B cell (primary cell): Measurements from ENCODE around the gene ZNF277. TPM values are rescaled to one million over a fixed set of nuclear protein-coding genes. Genes with fewer than 3 reads are reported as not detected.

Source experiments
- ATAC-seq: fragments of 200-7000 bp; cut with Tn5 transposase; one replicate; pipeline ENCODE4 v1.10.0; 2021; ENCODE audit warnings: low read depth, mild to moderate bottlenecking, moderate number of reproducible peaks, moderate library complexity
- CTCF ChIA-PET: fragments of 350-600 bp; sonication (Branson Sonifier 250); formaldehyde crosslinking; loops from one replicate; lab custom pipeline; 2021; ENCODE audit warnings: antibody characterized with exemption, inconsistent platforms; lab: Charles Lee
- POLR2A ChIA-PET: fragments of 350-600 bp; sonication (Branson Sonifier 250); formaldehyde crosslinking; loops from one replicate; lab custom pipeline; 2021; ENCODE audit warnings: antibody characterized with exemption; lab: Charles Lee
- DNase-seq: peaks from one replicate; pipeline ENCODE4 v3.0.0; 2013
- H2AFZ ChIP-seq: 2 replicates; pipeline ENCODE4 v1.6.1; 2012; ENCODE audit warnings: mild to moderate bottlenecking, low read depth, low read length; ENCODE audit not compliant: insufficient read depth, poor library complexity, severe bottlenecking
- H3K27ac ChIP-seq, 2 donors: 1 replicate in 1 of 2; 2 replicates in 1 of 2; pipeline ENCODE4 v1.5.1; 2012 to 2013; ENCODE audit warnings: low read length in 2 of 2, mild to moderate bottlenecking in 2 of 2, moderate library complexity in 1 of 2
- H3K27me3 ChIP-seq, 4 experiments: fragments of 200-600 bp in 1 of 4; sonication (generic) in 1 of 4; replicated peaks in 1 of 4; 1 replicate in 2 of 4; 2 replicates in 2 of 4; pipeline versions ENCODE4 v1.6.1 to v1.7.0; 2013 to 2016; ENCODE audit warnings: low read length in 3 of 4, mild to moderate bottlenecking in 2 of 4, mixed read lengths in 1 of 4, moderate library complexity in 1 of 4; ENCODE audit not compliant: insufficient read depth in 4 of 4, control insufficient read depth in 3 of 4; ENCODE audit errors: control extremely low read depth in 1 of 4
- H3K36me3 ChIP-seq, 2 experiments: replicated peaks in 1 of 2; 1 replicate in 1 of 2; 2 replicates in 1 of 2; pipeline versions ENCODE4 v1.6.1 to v1.7.1; 2013; ENCODE audit warnings: low read length in 1 of 2; ENCODE audit not compliant: insufficient read depth in 2 of 2, control insufficient read depth in 1 of 2; ENCODE audit errors: control extremely low read depth in 1 of 2, extremely low read depth in 1 of 2
- H3K4me1 ChIP-seq, 2 donors: fragments of 200-600 bp in 1 of 2; sonication (generic) in 1 of 2; 1 replicate in 1 of 2; 2 replicates in 1 of 2; pipeline versions ENCODE4 v1.5.1 to v1.6.1; 2013 to 2017; ENCODE audit warnings: low read length in 2 of 2; ENCODE audit not compliant: control insufficient read depth in 2 of 2, insufficient read depth in 2 of 2
- H3K4me2 ChIP-seq: replicated peaks from 2 replicates; pipeline ENCODE3; 2012; ENCODE audit warnings: mild to moderate bottlenecking, low read depth, low read length; ENCODE audit not compliant: poor library complexity, severe bottlenecking
- H3K4me3 ChIP-seq, 5 experiments: fragments of 200-600 bp in 1 of 5; sonication (generic) in 1 of 5; 1 replicate in 3 of 5; 2 replicates in 2 of 5; pipeline versions ENCODE4 v1.5.1 to v1.7.0; 2011 to 2016; ENCODE audit warnings: low read length in 4 of 5, mild to moderate bottlenecking in 4 of 5, low read depth in 2 of 5, control low read depth in 1 of 5, moderate library complexity in 1 of 5; ENCODE audit not compliant: insufficient read depth in 1 of 5; ENCODE audit errors: control extremely low read depth in 1 of 5, extremely low read depth in 1 of 5
- H3K79me2 ChIP-seq: fragments of 200-600 bp; sonication (generic); one replicate; pipeline ENCODE4 v1.6.0; 2016; ENCODE audit warnings: low read length; ENCODE audit not compliant: control insufficient read depth, insufficient read depth
- H3K9ac ChIP-seq: fragments of 200-600 bp; sonication (generic); 2 replicates; pipeline ENCODE4 v1.6.1; 2017; ENCODE audit warnings: mild to moderate bottlenecking, low read length, moderate library complexity
- H3K9me3 ChIP-seq, 3 donors: one replicate each; pipeline versions ENCODE4 v1.6.1 to v1.7.1; 2013; ENCODE audit warnings: low read length in 2 of 3; ENCODE audit not compliant: control insufficient read depth in 2 of 3, insufficient read depth in 1 of 3; ENCODE audit errors: control extremely low read depth in 1 of 3
- H4K20me1 ChIP-seq: 2 replicates; pipeline ENCODE4 v1.6.0; 2012; ENCODE audit warnings: mild to moderate bottlenecking, low read length; ENCODE audit not compliant: insufficient read depth, control insufficient read depth, poor library complexity, severe bottlenecking
- H3K27ac Mint-ChIP-seq: one replicate; pipeline ENCODE4 v1.8.0; 2021; ENCODE audit warnings: mixed read lengths
- H3K27me3 Mint-ChIP-seq: one replicate; pipeline ENCODE4 v1.8.0; 2021; ENCODE audit warnings: mixed read lengths
- H3K4me1 Mint-ChIP-seq: one replicate; pipeline ENCODE4 v1.8.0; 2021; ENCODE audit warnings: mixed read lengths
- H3K4me3 Mint-ChIP-seq: one replicate; pipeline ENCODE4 v1.8.0; 2021; ENCODE audit warnings: mixed read lengths
- H3K9me3 Mint-ChIP-seq: one replicate; pipeline ENCODE4 v1.8.0; 2022; ENCODE audit warnings: mixed read lengths; ENCODE audit not compliant: insufficient read depth
- CTCF ChIP-seq: fragments of 200-600 bp; IDR thresholded peaks from one replicate; pipeline ENCODE4 v1.8.0; 2022; ENCODE audit warnings: antibody characterized with exemption, mild to moderate bottlenecking
- EZH2 ChIP-seq: IDR thresholded peaks from 2 replicates; pipeline ENCODE4 v1.6.1; 2012; ENCODE audit warnings: borderline replicate concordance, low read depth, mild to moderate bottlenecking, moderate library complexity, low read length; ENCODE audit not compliant: insufficient read depth, poor library complexity, severe bottlenecking
- WGBS: methylation state at CpG from one replicate; pipeline ENCODE4 v1.1.5; 2013; ENCODE audit warnings: missing lambda C conversion rate; ENCODE audit not compliant: insufficient coverage; 5-methylcytosine and 5-hydroxymethylcytosine counted together
- intact Hi-C: fragments of 100-400 bp; cut with micrococcal nuclease; formaldehyde crosslinking; loops from one replicate; pipeline ENCODE4 v1.10.0; 2022
- polyA plus RNA-seq: library from polyadenylated mRNA; depleted of rRNA; stranded (reverse); fragments of >200 nt; gene quantifications from 2 replicates; pipeline ENCODE4 v1.2.3, GENCODE V29; 2012
- total RNA-seq, 2 donors: library from RNA; stranded (reverse); fragments of 120-200 nt in 1 of 2; gene quantifications; 1 replicate in 1 of 2; 2 replicates in 1 of 2; pipeline versions ENCODE4 v1.2.3 to v1.2.4, GENCODE V29; 2013 to 2022

The ZNF277 gene
- total and polyA plus RNA-seq, 2 donors (not counting 1 experiment from before 2014, with no cell fraction given) = 9.5 to 18.6 TPM

GRCh38 chr7:112280267-112280666 lies 73.8 kb downstream of the ZNF277 start:
- CTCF ChIA-PET = no interaction called here
- Mint-ChIP-seq H3K27ac (no peak overlapping the region), H3K9me3 (no peaks in the 10 kb centered on the region), H3K27me3 (no peaks in the 10 kb centered on the region), H3K4me3 (no peak overlapping the region), H3K4me1 (peaks cover 15% of the 10 kb centered on the region)
- no peaks in the 10 kb centered on the region for H3K4me1 ChIP-seq
- no peak for TF ChIP-seq EZH2
- TF ChIP-seq CTCF = no peak
- no peak overlapping the region for H3K9ac ChIP-seq
- H2AFZ ChIP-seq = no peak overlapping the region
- DNase-seq (no peak), ATAC-seq (no peak)
- no peaks in the 10 kb centered on the region for H3K36me3 ChIP-seq
- no peaks in the 10 kb centered on the region for H4K20me1 ChIP-seq
- no peaks in the 10 kb centered on the region for H3K27me3 ChIP-seq
- intact Hi-C loops = no loop called here
- POLR2A ChIA-PET = no interaction called here
- H3K4me2 ChIP-seq = no peak overlapping the region
- no peaks in the 10 kb centered on the region for H3K9me3 ChIP-seq
- H3K4me3 ChIP-seq = no peak overlapping the region
- no peak overlapping the region for H3K27ac ChIP-seq
- H3K79me2 ChIP-seq = peaks cover 11% of the 10 kb centered on the region
- no CpG with 5 or more reads among the region's 2 CpGs for WGBS

GRCh38 chr7:112282476-112283188 lies 76.1 kb downstream of the ZNF277 start:
- H3K79me2 ChIP-seq = peaks cover 11% of the 10 kb centered on the region
- no peaks in the 10 kb centered on the region for H3K9me3 ChIP-seq
- 83% methylated on average over 1 of the region's 1 CpG for WGBS
- no peak overlapping the region for H3K4me3 Mint-ChIP-seq
- ATAC-seq (no peak), DNase-seq (no peak)
- CTCF ChIA-PET = no interaction called here
- no peaks in the 10 kb centered on the region for H4K20me1 ChIP-seq
- POLR2A ChIA-PET = no interaction called here
- no peak overlapping the region for H3K4me2 ChIP-seq
- no peaks in the 10 kb centered on the region for H3K27me3 ChIP-seq
- TF ChIP-seq CTCF (no peak), EZH2 (no peak)
- H3K4me1 ChIP-seq = peaks cover 8 to 9% of the 10 kb centered on the region in 2 donors
- H3K27ac Mint-ChIP-seq = no peak overlapping the region
- H3K9ac ChIP-seq = no peak overlapping the region
- no peak overlapping the region for H2AFZ ChIP-seq
- H3K9me3 Mint-ChIP-seq = no peaks in the 10 kb centered on the region
- H3K27ac ChIP-seq = no peak overlapping the region
- intact Hi-C loops = no loop called here
- no peak overlapping the region for H3K4me3 ChIP-seq
- H3K4me1 Mint-ChIP-seq = peaks cover 23% of the 10 kb centered on the region
- no peaks in the 10 kb centered on the region for H3K27me3 Mint-ChIP-seq
- no peaks in the 10 kb centered on the region for H3K36me3 ChIP-seq
